Mammary epithelial cell (primary cell): ENCODE measurements around the gene IL4R.

ENCODE experiments used
- EZH2 ChIP-seq: IDR thresholded peaks from 2 replicates; pipeline ENCODE4 v1.6.1; 2012; ENCODE audit warnings: low read length, inconsistent platforms, borderline replicate concordance
- TF ChIP-seq, protein P1 (sequence below), 2 donors: IDR thresholded peaks in 1 of 2; conservative IDR thresholded peaks in 1 of 2; 2 replicates each; pipeline ENCODE4 v1.5.1; 2011 to 2012; ENCODE audit warnings: inconsistent platforms in 2 of 2, low read length in 2 of 2, mild to moderate bottlenecking in 2 of 2, control low read depth in 1 of 2, low read depth in 1 of 2; ENCODE audit not compliant: insufficient read depth in 1 of 2; ENCODE audit errors: extremely low read depth in 1 of 2

DNA sequence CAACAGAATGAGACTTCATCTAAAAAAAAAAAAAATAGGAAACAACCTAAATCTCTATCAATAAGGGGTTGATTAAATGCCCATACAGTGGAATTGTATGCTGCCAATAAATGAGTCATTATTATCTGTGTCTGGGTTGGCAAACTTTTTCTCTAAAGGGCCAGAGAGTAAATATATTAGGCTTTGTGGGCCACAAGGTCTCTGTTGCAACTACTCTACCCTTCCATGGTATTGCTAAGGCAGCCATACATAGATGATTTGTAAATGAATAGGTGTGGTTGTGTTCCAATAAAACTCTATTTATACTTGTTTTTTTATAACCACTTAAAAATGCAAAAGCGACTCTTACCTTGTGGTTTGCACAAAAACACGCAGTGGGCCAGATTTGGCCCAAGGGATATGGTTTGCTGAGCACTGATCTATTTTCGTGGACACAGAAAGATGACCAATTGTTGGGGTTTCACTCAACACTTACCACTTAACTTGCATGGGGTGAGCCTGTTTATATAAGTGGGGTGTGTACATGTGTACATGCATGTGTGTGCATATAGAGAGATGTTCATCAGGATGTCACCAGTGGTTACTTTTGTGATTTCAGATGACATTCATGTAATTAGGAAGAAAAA, 12.4 kb upstream of the IL4R start:
- TF ChIP-seq, protein P1, sequence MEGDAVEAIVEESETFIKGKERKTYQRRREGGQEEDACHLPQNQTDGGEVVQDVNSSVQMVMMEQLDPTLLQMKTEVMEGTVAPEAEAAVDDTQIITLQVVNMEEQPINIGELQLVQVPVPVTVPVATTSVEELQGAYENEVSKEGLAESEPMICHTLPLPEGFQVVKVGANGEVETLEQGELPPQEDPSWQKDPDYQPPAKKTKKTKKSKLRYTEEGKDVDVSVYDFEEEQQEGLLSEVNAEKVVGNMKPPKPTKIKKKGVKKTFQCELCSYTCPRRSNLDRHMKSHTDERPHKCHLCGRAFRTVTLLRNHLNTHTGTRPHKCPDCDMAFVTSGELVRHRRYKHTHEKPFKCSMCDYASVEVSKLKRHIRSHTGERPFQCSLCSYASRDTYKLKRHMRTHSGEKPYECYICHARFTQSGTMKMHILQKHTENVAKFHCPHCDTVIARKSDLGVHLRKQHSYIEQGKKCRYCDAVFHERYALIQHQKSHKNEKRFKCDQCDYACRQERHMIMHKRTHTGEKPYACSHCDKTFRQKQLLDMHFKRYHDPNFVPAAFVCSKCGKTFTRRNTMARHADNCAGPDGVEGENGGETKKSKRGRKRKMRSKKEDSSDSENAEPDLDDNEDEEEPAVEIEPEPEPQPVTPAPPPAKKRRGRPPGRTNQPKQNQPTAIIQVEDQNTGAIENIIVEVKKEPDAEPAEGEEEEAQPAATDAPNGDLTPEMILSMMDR (conservative IDR thresholded peaks at IDR 0.05 in 1 of 2, IDR thresholded peaks at IDR 0.05 in 1 of 2; ENCODE audit: extremely low read depth in 1 of 2, insufficient read depth in 1 of 2, low read depth in 1 of 2, low read length in 2 of 2), result no peak
- no peak for TF ChIP-seq EZH2
